T-helper 2 cell treated with Interferon-gamma antibody and Interleukin-4, amounts not matched to agents 5 μg/mL and 100 μg/mL, for 36 hours (primary cell): ENCODE data around the gene BRCA2.

Source experiments
- DNase-seq: peaks from one replicate; pipeline ENCODE4 v3.0.0; 2021; ENCODE audit warnings: low spot score
- H3K27ac Mint-ChIP-seq: one replicate; pipeline ENCODE4 v1.8.0; 2021; ENCODE audit warnings: mild to moderate bottlenecking, mixed read lengths
- H3K27me3 Mint-ChIP-seq: one replicate; pipeline ENCODE4 v1.8.0; 2021; ENCODE audit warnings: low read depth, mixed read lengths
- H3K36me3 Mint-ChIP-seq: one replicate; pipeline ENCODE4 v1.8.0; 2021; ENCODE audit warnings: low read depth, mixed read lengths
- H3K4me1 Mint-ChIP-seq: one replicate; pipeline ENCODE4 v1.8.0; 2021; ENCODE audit warnings: low read depth, mixed read lengths
- H3K4me3 Mint-ChIP-seq: one replicate; pipeline ENCODE4 v1.8.0; 2022; ENCODE audit warnings: mild to moderate bottlenecking, moderate library complexity, mixed read lengths
- H3K9me3 Mint-ChIP-seq: one replicate; pipeline ENCODE4 v1.8.0; 2021; ENCODE audit warnings: mixed read lengths

BRCA2 gene, protein sequence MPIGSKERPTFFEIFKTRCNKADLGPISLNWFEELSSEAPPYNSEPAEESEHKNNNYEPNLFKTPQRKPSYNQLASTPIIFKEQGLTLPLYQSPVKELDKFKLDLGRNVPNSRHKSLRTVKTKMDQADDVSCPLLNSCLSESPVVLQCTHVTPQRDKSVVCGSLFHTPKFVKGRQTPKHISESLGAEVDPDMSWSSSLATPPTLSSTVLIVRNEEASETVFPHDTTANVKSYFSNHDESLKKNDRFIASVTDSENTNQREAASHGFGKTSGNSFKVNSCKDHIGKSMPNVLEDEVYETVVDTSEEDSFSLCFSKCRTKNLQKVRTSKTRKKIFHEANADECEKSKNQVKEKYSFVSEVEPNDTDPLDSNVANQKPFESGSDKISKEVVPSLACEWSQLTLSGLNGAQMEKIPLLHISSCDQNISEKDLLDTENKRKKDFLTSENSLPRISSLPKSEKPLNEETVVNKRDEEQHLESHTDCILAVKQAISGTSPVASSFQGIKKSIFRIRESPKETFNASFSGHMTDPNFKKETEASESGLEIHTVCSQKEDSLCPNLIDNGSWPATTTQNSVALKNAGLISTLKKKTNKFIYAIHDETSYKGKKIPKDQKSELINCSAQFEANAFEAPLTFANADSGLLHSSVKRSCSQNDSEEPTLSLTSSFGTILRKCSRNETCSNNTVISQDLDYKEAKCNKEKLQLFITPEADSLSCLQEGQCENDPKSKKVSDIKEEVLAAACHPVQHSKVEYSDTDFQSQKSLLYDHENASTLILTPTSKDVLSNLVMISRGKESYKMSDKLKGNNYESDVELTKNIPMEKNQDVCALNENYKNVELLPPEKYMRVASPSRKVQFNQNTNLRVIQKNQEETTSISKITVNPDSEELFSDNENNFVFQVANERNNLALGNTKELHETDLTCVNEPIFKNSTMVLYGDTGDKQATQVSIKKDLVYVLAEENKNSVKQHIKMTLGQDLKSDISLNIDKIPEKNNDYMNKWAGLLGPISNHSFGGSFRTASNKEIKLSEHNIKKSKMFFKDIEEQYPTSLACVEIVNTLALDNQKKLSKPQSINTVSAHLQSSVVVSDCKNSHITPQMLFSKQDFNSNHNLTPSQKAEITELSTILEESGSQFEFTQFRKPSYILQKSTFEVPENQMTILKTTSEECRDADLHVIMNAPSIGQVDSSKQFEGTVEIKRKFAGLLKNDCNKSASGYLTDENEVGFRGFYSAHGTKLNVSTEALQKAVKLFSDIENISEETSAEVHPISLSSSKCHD (N-terminal part only)

DNA sequence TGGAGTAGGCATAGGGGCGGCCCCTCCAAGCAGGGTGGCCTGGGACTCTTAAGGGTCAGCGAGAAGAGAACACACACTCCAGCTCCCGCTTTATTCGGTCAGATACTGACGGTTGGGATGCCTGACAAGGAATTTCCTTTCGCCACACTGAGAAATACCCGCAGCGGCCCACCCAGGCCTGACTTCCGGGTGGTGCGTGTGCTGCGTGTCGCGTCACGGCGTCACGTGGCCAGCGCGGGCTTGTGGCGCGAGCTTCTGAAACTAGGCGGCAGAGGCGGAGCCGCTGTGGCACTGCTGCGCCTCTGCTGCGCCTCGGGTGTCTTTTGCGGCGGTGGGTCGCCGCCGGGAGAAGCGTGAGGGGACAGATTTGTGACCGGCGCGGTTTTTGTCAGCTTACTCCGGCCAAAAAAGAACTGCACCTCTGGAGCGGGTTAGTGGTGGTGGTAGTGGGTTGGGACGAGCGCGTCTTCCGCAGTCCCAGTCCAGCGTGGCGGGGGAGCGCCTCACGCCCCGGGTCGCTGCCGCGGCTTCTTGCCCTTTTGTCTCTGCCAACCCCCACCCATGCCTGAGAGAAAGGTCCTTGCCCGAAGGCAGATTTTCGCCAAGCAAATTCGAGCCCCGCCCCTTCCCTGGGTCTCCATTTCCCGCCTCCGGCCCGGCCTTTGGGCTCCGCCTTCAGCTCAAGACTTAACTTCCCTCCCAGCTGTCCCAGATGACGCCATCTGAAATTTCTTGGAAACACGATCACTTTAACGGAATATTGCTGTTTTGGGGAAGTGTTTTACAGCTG is at the start of gene BRCA2, which contains the start of gene ZAR1L:
Gene BRCA2 (plus strand): TSS at position 271 of the 790 bp plus-strand sequence. CDS start 953 bp downstream, outside the sequence.
Gene ZAR1L (minus strand): TSS at position 126 of the 790 bp plus-strand sequence. CDS start 3,438 bp downstream, outside the sequence.
- H3K36me3 Mint-ChIP-seq: peaks cover 18% of the 10 kb centered on the region
- peaks cover 29% of the 10 kb centered on the region for H3K4me1 Mint-ChIP-seq
- peak within 1 kb of the TSS; percentile 100 for H3K27ac Mint-ChIP-seq
- peak within 1 kb of the TSS; percentile 96 for H3K4me3 Mint-ChIP-seq
- no peaks in the 10 kb centered on the region for H3K27me3 Mint-ChIP-seq
- peak; percentile 90 for DNase-seq
- H3K9me3 Mint-ChIP-seq: no peaks in the 10 kb centered on the region

DNA sequence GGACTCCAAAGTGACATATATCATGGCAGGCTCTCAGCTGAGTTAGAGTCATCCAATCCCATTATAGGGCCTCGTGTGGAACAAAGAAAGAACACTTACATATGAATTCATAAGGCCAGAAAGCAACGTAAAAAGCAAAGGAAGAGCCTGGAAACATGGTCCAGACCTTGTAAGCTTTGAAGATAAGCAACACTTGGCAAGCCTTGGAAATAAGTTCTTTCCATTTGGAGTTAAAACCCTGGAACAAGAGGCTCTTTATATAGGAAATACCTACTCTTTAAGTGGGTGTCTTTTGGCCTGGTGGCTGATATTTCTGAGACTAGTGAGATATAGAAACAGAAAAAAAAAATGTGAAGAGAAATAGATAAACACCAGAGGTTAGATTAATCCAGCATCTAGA is 49.6 kb upstream of the BRCA2 start:
- Mint-ChIP-seq H3K4me3 (no peak overlapping the region), H3K27me3 (no peaks in the 10 kb centered on the region), H3K4me1 (no peaks in the 10 kb centered on the region), H3K9me3 (no peaks in the 10 kb centered on the region), H3K36me3 (peaks cover 25% of the 10 kb centered on the region), H3K27ac (no peak overlapping the region)
- DNase-seq: no peak

DNA sequence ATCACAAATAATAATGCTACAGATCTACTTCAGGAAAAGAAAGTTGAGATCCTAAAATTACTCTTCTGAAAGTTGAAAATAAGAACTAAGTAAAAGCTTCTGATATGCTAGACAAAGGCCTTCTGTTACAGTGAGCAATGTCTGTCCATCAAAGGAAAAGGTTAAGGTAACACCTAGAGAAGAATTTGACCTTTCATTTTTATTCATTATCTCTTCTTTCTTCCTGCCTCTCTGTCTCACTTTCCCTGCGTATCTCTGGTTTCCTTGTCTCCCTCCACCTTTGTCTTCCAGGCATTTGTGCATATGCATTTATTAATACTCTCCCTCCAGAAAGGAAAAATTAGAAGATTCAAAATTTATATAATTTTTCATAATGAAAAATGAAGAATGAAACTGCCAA is 49.2 kb upstream of the BRCA2 start:
- no peak overlapping the region for H3K27ac Mint-ChIP-seq
- H3K9me3 Mint-ChIP-seq: no peaks in the 10 kb centered on the region
- H3K4me3 Mint-ChIP-seq: no peak overlapping the region
- peaks cover 25% of the 10 kb centered on the region for H3K36me3 Mint-ChIP-seq
- H3K27me3 Mint-ChIP-seq: no peaks in the 10 kb centered on the region
- no peaks in the 10 kb centered on the region for H3K4me1 Mint-ChIP-seq
- DNase-seq: no peak

DNA sequence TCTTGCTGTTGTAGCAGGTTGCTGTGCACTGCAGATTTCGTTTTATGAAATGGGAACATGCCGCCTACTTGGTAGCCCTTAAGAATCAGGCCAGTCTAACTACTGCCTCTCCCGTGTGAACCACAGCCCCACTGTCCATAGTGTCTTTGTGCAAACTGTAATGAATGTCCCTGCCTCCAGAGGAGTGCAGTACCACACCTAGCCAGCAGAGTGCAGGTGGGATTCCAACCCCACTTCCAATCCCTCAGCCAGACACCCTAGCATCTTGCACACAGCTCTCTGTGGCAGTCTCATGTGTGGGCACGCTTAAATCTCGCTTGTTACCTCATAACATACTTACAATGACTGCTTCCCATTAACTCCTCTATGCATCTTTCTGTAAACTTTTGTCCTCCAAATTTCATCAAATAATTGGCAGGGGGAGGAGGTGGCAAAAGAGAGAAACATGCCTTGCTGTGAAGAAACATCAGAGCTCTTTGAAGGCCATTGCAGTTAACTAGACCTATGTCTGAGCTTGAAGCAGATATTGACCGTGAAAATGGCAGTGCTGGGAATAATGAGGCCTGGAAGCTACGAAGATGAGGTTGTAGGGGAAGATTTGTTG is 47.4 kb upstream of the BRCA2 start:
- no peak overlapping the region for H3K27ac Mint-ChIP-seq
- no peak for DNase-seq
- no peak overlapping the region for H3K4me3 Mint-ChIP-seq
- H3K4me1 Mint-ChIP-seq: no peaks in the 10 kb centered on the region
- H3K36me3 Mint-ChIP-seq: peaks cover 18% of the 10 kb centered on the region
- H3K9me3 Mint-ChIP-seq: no peaks in the 10 kb centered on the region
- H3K27me3 Mint-ChIP-seq: no peaks in the 10 kb centered on the region

DNA sequence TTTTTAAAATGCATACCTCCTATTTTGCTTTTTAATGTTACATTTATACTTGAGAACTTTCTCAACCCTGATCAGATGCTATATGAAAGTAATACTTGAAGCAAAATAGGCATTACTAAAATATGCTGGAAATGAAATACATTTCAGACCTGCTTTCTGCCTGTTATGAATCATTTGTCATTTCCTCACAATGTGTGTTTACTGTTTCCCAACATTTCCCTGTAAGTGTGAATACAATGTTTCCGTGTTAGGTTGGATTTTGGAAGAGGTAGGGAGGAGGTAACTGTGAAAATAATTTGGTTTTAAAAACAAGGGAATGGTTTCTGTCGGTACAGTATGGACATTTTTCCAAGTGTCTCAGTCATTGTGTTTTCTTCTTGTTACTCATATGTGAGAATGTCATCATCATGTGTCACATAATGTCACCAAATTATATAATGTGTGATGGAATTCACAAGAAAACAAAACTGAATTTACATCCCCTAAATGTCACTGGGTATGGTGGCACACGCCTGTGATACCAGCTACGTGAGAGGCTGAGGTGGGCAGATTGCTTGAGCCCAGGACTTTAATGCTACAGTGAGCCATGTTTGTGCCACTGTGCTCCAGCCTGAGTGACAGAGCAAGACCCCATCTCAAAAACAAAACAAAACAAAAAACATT is 43.2 kb upstream of the BRCA2 start:
- no peaks in the 10 kb centered on the region for H3K9me3 Mint-ChIP-seq
- no peaks in the 10 kb centered on the region for H3K4me1 Mint-ChIP-seq
- H3K36me3 Mint-ChIP-seq: peaks cover 14% of the 10 kb centered on the region
- no peak for DNase-seq
- no peak overlapping the region for H3K4me3 Mint-ChIP-seq
- no peaks in the 10 kb centered on the region for H3K27me3 Mint-ChIP-seq
- no peak overlapping the region for H3K27ac Mint-ChIP-seq

DNA sequence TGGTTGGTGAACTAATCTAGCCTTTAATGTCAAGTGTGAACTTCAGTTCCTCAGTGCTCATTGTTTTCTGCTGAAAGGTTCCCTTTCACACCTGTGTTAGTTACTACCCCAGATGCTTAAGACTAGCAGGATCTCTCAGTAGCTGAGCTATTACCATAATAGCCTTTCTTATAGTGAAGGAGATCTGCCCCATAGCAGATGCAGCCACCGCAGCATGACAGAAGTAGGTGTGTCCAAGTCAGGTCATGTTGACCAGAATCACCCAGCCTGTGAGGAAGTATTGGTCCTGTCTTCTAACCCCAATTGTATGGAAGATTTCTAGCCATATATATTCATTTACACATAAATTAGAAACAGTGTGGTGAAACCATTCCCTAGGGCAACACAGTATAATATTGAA is 37.5 kb upstream of the BRCA2 start:
- Mint-ChIP-seq H3K27me3 (no peaks in the 10 kb centered on the region), H3K4me3 (no peak overlapping the region), H3K4me1 (peaks cover 5% of the 10 kb centered on the region), H3K9me3 (no peaks in the 10 kb centered on the region), H3K27ac (no peak overlapping the region), H3K36me3 (peaks cover 14% of the 10 kb centered on the region)
- DNase-seq: no peak

DNA sequence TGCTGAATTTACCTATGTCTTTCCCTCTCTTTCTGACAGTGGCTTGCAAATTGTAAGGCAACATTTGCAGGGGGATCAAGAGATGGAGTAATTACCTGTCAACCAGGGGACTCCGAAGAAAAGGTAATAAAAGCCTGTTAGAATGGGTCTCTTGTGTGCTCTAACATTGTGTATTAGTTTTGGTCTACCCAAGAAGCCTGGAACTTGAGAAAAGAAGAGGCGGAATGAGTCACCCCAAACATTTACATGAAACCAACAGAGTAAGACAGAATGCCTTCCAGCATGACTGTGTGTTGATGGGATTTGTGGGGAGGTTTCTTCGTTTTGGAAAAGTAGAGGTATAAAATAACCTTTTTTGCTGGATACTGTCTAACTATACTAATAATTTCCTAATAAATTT is 36.9 kb upstream of the BRCA2 start:
- H3K4me1 Mint-ChIP-seq: peaks cover 5% of the 10 kb centered on the region
- H3K4me3 Mint-ChIP-seq: no peak overlapping the region
- H3K27ac Mint-ChIP-seq: no peak overlapping the region
- H3K27me3 Mint-ChIP-seq: no peaks in the 10 kb centered on the region
- peak; percentile 19 for DNase-seq
- H3K9me3 Mint-ChIP-seq: no peaks in the 10 kb centered on the region
- peaks cover 14% of the 10 kb centered on the region for H3K36me3 Mint-ChIP-seq

DNA sequence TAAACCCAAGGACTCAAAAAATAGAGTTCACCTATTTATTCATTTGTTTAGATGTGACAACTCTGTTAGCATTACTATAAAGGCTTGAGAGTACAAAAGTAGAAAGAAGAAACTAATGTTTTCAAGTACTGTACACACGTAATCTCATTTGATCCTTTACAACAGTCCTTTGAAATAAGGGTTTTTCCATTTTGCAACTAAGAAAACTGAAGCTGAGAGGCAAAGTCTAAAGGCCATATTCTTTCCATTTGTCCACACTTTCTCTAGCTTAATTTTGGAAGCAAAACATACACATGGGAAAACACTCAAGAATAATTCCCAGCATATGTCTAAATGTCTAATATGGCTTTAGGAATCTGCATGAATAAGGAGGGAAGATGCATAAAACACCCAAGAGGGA is 34.2 kb upstream of the BRCA2 start:
- peaks cover 10% of the 10 kb centered on the region for H3K36me3 Mint-ChIP-seq
- H3K4me3 Mint-ChIP-seq: no peak overlapping the region
- no peak overlapping the region for H3K27ac Mint-ChIP-seq
- DNase-seq: no peak
- H3K27me3 Mint-ChIP-seq: no peaks in the 10 kb centered on the region
- H3K9me3 Mint-ChIP-seq: no peaks in the 10 kb centered on the region
- peaks cover 5% of the 10 kb centered on the region for H3K4me1 Mint-ChIP-seq

DNA sequence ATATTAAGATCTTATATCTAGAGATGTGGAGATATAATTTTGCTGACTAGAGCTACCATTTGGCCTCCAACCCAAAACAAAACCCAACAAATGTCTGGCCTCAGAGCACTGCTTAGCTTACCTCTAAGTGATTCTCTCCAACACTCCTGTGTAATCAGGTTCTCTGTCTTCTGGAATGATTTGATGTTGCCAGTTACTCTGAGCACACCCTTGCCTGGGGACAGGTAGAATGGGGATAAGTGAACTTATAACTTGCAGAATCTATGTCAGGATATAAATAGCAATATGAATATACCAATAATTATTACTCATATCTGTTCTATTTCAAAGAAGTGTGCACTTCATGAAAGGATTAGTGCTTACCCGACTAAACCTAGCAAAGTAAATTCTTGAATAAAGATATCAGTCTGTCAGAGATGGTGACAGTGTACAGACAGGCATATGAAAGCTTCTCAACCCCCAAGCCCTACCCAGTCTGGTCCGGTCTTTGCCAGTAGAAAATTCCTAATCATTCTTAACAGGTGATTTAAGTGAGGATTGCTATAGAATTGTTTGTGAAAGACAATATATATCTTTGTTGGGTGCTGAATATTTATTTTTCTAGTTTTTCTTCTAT is 33.1 kb upstream of the BRCA2 start:
- no peak overlapping the region for H3K4me3 Mint-ChIP-seq
- H3K27ac Mint-ChIP-seq: no peak overlapping the region
- peaks cover 8% of the 10 kb centered on the region for H3K36me3 Mint-ChIP-seq

DNA sequence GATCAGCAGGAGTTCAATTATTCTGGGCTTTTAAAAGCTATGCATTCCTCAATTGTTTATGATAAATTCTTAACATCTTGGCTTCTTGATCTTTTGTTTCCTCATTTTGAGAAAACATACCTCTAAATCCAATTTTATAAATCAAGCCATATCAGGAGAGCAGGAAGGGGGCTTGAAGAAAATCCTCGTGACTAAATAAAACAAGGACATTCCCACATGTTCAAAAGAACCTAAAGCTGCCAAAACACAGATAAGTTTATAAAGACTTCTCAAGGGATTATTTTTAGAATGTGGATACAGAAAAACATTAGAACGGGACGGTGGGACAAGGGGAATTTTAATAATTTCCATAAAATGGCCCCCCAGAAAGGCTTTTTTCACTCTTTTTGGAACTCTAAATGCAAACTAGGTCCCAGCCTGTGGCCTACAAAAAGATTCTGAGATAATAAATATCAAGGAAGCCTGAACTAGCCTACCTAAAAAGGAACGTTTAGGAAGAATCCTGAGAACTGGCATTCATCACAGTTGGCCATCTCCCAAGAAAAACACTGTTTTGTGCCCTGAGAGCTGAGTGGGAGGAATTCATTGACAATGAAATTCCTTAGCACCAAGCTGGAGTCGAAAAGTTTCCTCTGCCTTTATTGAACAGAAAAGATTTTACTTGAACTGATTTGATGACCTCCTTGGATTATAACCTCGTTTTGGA is 30.2 kb upstream of the BRCA2 start:
- Mint-ChIP-seq H3K27me3 (peaks cover 2% of the 10 kb centered on the region), H3K27ac (no peak overlapping the region), H3K4me3 (no peak overlapping the region), H3K4me1 (no peaks in the 10 kb centered on the region), H3K36me3 (no peaks in the 10 kb centered on the region), H3K9me3 (no peaks in the 10 kb centered on the region)
- DNase-seq: no peak

More for the DNA sequence above, 33.1 kb upstream of the BRCA2 start:
- Mint-ChIP-seq H3K4me1 (peaks cover 5% of the 10 kb centered on the region), H3K9me3 (no peaks in the 10 kb centered on the region), H3K27me3 (no peaks in the 10 kb centered on the region)
- no peak for DNase-seq

DNA sequence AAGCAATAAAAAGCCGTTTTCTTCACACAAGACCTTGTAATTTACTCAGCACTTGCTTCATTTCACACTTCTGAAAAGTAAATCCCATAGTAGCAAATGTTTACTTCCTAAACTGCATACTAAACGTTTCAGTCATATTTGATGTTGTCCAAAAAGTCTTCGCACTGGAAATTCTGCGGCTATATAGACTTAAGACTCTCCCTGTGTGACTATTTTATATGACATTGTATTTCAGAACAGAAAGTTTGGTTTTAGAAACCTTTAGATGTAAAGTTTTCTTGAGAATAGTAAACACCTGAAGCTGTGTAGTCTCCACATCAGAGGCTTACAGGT is 29.7 kb upstream of the BRCA2 start:
- Mint-ChIP-seq H3K27ac (no peak overlapping the region), H3K27me3 (peaks cover 3% of the 10 kb centered on the region), H3K4me3 (no peak overlapping the region), H3K36me3 (no peaks in the 10 kb centered on the region), H3K4me1 (no peaks in the 10 kb centered on the region), H3K9me3 (no peaks in the 10 kb centered on the region)
- DNase-seq: no peak

DNA sequence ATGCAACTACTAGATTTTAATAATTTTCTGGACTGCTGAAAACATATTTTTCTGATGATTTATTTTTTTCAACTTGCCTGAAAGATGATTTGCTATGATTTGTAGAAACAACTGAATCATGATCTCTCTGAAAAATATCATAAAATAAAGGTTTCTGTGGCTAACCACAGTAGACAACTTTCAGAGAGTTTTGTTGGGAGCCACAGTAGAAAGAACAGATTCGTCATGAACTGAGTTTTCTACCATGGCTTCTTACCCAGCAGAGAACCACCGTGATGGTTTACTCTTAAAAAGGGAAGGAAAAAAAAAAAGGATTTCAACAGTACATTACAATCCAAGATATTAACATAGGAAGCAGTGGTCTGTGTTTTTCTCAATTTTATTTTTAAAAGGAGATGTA is 18.1 kb upstream of the BRCA2 start:
- H3K4me1 Mint-ChIP-seq: peaks cover 13% of the 10 kb centered on the region
- peaks cover 3% of the 10 kb centered on the region for H3K36me3 Mint-ChIP-seq
- H3K27me3 Mint-ChIP-seq: peaks cover 34% of the 10 kb centered on the region
- H3K9me3 Mint-ChIP-seq: no peaks in the 10 kb centered on the region
- H3K27ac Mint-ChIP-seq: no peak overlapping the region
- no peak overlapping the region for H3K4me3 Mint-ChIP-seq
- DNase-seq: no peak
